ENCODE measurements around the gene SDC4. TPM values are rescaled to one million over a fixed set of nuclear protein-coding genes. Genes with fewer than 3 reads are reported as not detected.

Gene SDC4
- total RNA-seq, 2 donors from 2014 or later: 123 to 266 TPM

- no peak for TF ChIP-seq POLR2AphosphoS5 (IDR thresholded peaks at IDR 0.05)
- no peak for TF ChIP-seq POLR2A (IDR thresholded peaks at IDR 0.05)
- TF ChIP-seq, protein P1, sequence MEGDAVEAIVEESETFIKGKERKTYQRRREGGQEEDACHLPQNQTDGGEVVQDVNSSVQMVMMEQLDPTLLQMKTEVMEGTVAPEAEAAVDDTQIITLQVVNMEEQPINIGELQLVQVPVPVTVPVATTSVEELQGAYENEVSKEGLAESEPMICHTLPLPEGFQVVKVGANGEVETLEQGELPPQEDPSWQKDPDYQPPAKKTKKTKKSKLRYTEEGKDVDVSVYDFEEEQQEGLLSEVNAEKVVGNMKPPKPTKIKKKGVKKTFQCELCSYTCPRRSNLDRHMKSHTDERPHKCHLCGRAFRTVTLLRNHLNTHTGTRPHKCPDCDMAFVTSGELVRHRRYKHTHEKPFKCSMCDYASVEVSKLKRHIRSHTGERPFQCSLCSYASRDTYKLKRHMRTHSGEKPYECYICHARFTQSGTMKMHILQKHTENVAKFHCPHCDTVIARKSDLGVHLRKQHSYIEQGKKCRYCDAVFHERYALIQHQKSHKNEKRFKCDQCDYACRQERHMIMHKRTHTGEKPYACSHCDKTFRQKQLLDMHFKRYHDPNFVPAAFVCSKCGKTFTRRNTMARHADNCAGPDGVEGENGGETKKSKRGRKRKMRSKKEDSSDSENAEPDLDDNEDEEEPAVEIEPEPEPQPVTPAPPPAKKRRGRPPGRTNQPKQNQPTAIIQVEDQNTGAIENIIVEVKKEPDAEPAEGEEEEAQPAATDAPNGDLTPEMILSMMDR (IDR thresholded peaks at IDR 0.05): no peak
- H3K36me3 ChIP-seq: no peaks in the 10 kb centered on the region
- H3K27ac ChIP-seq: no peak overlapping the region
- no peaks in the 10 kb centered on the region for H3K9me3 ChIP-seq
- no peaks in the 10 kb centered on the region for H3K27me3 ChIP-seq (replicated peaks; ENCODE audit: insufficient read depth)
- H3K4me1 ChIP-seq (replicated peaks): no peaks in the 10 kb centered on the region
- WGBS: 71% methylated on average over 2 of the region's 2 CpGs
- no peak overlapping the region for H3K4me3 ChIP-seq
- intact Hi-C loops (cut with DNase I): no loop called here
- no peak for DNase-seq (ENCODE audit: low spot score)
Measured at GRCh38 chr20:45391559-45391958, 43.3 kb upstream of the SDC4 start.

- no peak overlapping the region for H3K4me3 ChIP-seq
- no peaks in the 10 kb centered on the region for H3K36me3 ChIP-seq
- 93% methylated on average over 2 of the region's 2 CpGs for WGBS
- no peak for DNase-seq (ENCODE audit: low spot score)
- no peak for TF ChIP-seq POLR2A (IDR thresholded peaks at IDR 0.05)
- TF ChIP-seq POLR2AphosphoS5 (IDR thresholded peaks at IDR 0.05): no peak
- TF ChIP-seq, protein P1 (IDR thresholded peaks at IDR 0.05): no peak
- no peak overlapping the region for H3K27ac ChIP-seq
- H3K27me3 ChIP-seq (replicated peaks; ENCODE audit: insufficient read depth): no peaks in the 10 kb centered on the region
- intact Hi-C loops (cut with DNase I): no loop called here
- no peaks in the 10 kb centered on the region for H3K4me1 ChIP-seq (replicated peaks)
- no peaks in the 10 kb centered on the region for H3K9me3 ChIP-seq
Measured at GRCh38 chr20:45390931-45391330, 42.7 kb upstream of the SDC4 start.

DNA sequence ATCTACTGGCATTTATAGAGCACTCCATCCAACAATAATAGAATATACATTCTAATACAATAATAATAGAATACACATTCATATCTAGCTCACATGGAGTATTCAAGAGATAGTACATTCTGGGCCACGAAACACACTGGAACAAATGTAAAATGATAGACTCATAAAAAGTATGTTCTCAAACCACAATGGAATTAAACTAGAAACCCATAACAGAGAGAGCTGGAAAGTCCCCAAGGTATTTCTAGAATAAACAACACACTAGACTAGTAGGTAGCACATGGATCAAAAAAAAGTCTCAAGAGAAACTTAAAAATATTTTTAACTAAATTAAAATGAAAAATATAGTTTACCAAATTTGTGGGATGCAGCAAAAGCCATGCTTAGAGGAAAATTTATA is 39.0 kb upstream of the SDC4 start:
- TF ChIP-seq, protein P1 (IDR thresholded peaks at IDR 0.05): no peak
- no peak for TF ChIP-seq POLR2AphosphoS5 (IDR thresholded peaks at IDR 0.05)
- no peak for DNase-seq (ENCODE audit: low spot score)
- intact Hi-C loops (cut with DNase I): no loop called here

GRCh38 chr20:45378191-45378590 is 30.0 kb upstream of the SDC4 start, which contains the start of gene TP53TG5:
Gene TP53TG5 (minus strand): TSS chr20:45378325. CDS start chr20:45378236, 89 bp downstream.
- Histone ChIP-seq H3K27ac (no peak within 1 kb of the TSS), H3K27me3 (replicated peaks; ENCODE audit: insufficient read depth) (no peaks in the 10 kb centered on the region), H3K36me3 (no peaks in the 10 kb centered on the region), H3K4me3 (no peak within 1 kb of the TSS), H3K9me3 (no peaks in the 10 kb centered on the region), H3K4me1 (replicated peaks) (no peaks in the 10 kb centered on the region)
- no peak for TF ChIP-seq POLR2AphosphoS5 (IDR thresholded peaks at IDR 0.05)
- TF ChIP-seq, protein P1 (IDR thresholded peaks at IDR 0.05): no peak
- TF ChIP-seq POLR2A (IDR thresholded peaks at IDR 0.05): no peak
- DNase-seq (ENCODE audit: low spot score): no peak
- WGBS: 82% methylated on average over 1 of the region's 1 CpG
- intact Hi-C loops (cut with DNase I): no loop called here

More for the DNA sequence above, 39.0 kb upstream of the SDC4 start:
- H3K27ac ChIP-seq: no peak overlapping the region
- no peaks in the 10 kb centered on the region for H3K4me1 ChIP-seq (replicated peaks)
- no peaks in the 10 kb centered on the region for H3K36me3 ChIP-seq
- H3K4me3 ChIP-seq: no peak overlapping the region
- 76% methylated on average over 1 of the region's 1 CpG for WGBS
- no peaks in the 10 kb centered on the region for H3K9me3 ChIP-seq
- no peaks in the 10 kb centered on the region for H3K27me3 ChIP-seq (replicated peaks; ENCODE audit: insufficient read depth)

DNA sequence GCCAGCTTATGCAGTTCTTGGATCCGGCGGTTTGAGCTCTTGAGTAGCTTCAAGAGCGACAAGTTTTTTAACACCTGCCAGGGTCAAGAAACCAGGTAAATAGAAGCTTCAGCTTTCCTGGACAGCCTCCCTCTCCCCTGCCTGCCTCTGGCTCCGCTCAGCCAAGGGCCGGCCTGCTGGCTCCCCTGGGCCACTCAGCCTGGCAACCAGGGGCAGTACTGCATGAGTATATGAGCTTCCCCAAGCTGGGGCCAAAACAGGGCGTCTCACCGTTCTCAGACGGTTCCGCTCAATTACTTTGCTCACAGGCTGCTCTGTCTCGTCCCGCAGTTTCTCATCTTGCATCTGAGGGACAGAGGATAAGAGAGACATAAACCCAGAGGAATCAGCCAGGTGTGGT is 29.0 kb upstream of the SDC4 start:
- DNase-seq (ENCODE audit: low spot score): no peak
- H3K27me3 ChIP-seq (replicated peaks; ENCODE audit: insufficient read depth): no peaks in the 10 kb centered on the region
- intact Hi-C loops (cut with DNase I): no loop called here
- H3K9me3 ChIP-seq: no peaks in the 10 kb centered on the region
- no peaks in the 10 kb centered on the region for H3K36me3 ChIP-seq
- H3K4me1 ChIP-seq (replicated peaks): no peaks in the 10 kb centered on the region
- no peak overlapping the region for H3K4me3 ChIP-seq
- 51% methylated on average over 11 of the region's 11 CpGs for WGBS
- TF ChIP-seq POLR2AphosphoS5 (IDR thresholded peaks at IDR 0.05) (no peak), POLR2A (IDR thresholded peaks at IDR 0.05) (no peak)
- TF ChIP-seq, protein P1 (IDR thresholded peaks at IDR 0.05): no peak
- H3K27ac ChIP-seq: no peak overlapping the region
